Activated naive CD8-positive, alpha-beta T cell treated with anti-CD3 and anti-CD28 coated beads, Interleukin-2, amount 10 ng/mL, durations not matched to agents 7 days and 5 days (primary cell): Measurements from ENCODE around the gene ERN1. TPM values are rescaled to one million over a fixed set of nuclear protein-coding genes. Genes with fewer than 3 reads are reported as not detected.

Experiments used
- ATAC-seq: fragments of 150-1000 bp; cut with Tn5 transposase; one replicate; pipeline ENCODE4 v1.10.0; 2021; ENCODE audit warnings: low read depth, moderate library complexity
- POLR2A ChIA-PET: fragments of 350-600 bp; sonication (Branson Sonifier 250); formaldehyde crosslinking; loops from one replicate; lab custom pipeline; 2021; ENCODE audit warnings: antibody characterized with exemption; lab: Charles Lee
- DNase-seq: peaks from one replicate; pipeline ENCODE4 v3.0.0; 2021
- H3K27ac Mint-ChIP-seq: one replicate; pipeline ENCODE4 v1.8.0; 2022; ENCODE audit warnings: mild to moderate bottlenecking, mixed read lengths
- H3K27me3 Mint-ChIP-seq: one replicate; pipeline ENCODE4 v1.8.0; 2022; ENCODE audit warnings: mild to moderate bottlenecking, moderate library complexity, mixed read lengths
- H3K36me3 Mint-ChIP-seq: one replicate; pipeline ENCODE4 v1.8.0; 2021; ENCODE audit warnings: mild to moderate bottlenecking, mixed read lengths
- H3K4me1 Mint-ChIP-seq: one replicate; pipeline ENCODE4 v1.8.0; 2021; ENCODE audit warnings: mixed read lengths
- H3K4me3 Mint-ChIP-seq: one replicate; pipeline ENCODE4 v1.8.0; 2022; ENCODE audit warnings: mild to moderate bottlenecking, moderate library complexity, mixed read lengths
- H3K9me3 Mint-ChIP-seq: one replicate; pipeline ENCODE4 v1.8.0; 2021; ENCODE audit warnings: mixed read lengths
- total RNA-seq, 2 experiments: library from RNA; stranded (reverse); gene quantifications; one replicate each; pipeline ENCODE4 v1.2.3, GENCODE V29; 2021

ERN1 gene
- total RNA-seq, 2 experiments from 2014 or later: 38.6 to 45.3 TPM

GRCh38 chr17:64145751-64146417 is 15.9 kb upstream of the ERN1 start:
- Mint-ChIP-seq H3K36me3 (peaks cover 23% of the 10 kb centered on the region), H3K27me3 (no peaks in the 10 kb centered on the region)
- peak; percentile 86 for DNase-seq

DNA sequence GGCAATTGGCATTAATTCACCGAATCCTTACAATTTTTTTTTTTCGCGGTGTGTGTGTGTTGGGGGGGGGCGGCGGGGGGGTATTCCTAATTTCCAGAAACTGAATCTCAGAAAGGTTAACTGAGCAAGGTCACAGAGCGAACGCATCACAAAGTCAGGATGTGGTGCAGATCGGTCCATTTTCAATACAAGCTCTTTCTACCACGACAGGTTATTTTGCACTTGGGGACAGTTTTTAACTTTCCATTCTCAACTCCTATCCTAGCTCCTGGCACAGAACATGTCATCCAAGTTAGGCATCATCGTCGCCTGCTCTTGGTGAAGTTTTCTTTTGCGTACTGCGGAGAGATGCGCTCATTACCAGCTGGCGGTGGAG is 15.4 kb upstream of the ERN1 start:
- Mint-ChIP-seq H3K27ac (no peak overlapping the region), H3K4me1 (peaks cover 25% of the 10 kb centered on the region), H3K4me3 (no peak overlapping the region), H3K36me3 (peaks cover 21% of the 10 kb centered on the region), H3K27me3 (no peaks in the 10 kb centered on the region), H3K9me3 (no peaks in the 10 kb centered on the region)
- POLR2A ChIA-PET: interaction anchor here (0.6 to 3.8 kb wide), 29 partner anchors 8 to 564 kb away, joined by 3 to 54 read pairs (median 4); partner anchors contain the start of genes CCDC47, CD79B, CEP95 and DDX42
- ATAC-seq (peak; percentile 18), DNase-seq (no peak)

More at GRCh38 chr17:64145751-64146417, 15.9 kb upstream of the ERN1 start:
- Mint-ChIP-seq H3K4me3 (no peak overlapping the region), H3K27ac (no peak overlapping the region), H3K9me3 (no peaks in the 10 kb centered on the region), H3K4me1 (peaks cover 25% of the 10 kb centered on the region)
- POLR2A ChIA-PET: interaction anchor here (0.6 to 3.8 kb wide), 38 partner anchors 8 to 568 kb away, joined by 3 to 54 read pairs (median 4); partner anchors contain the start of genes CCDC47, CD79B, CEP95 and DDX42
- peak; percentile 97 for ATAC-seq

GRCh38 chr17:64139542-64139941 is 9.6 kb upstream of the ERN1 start:
- no peaks in the 10 kb centered on the region for H3K4me1 Mint-ChIP-seq
- no peaks in the 10 kb centered on the region for H3K36me3 Mint-ChIP-seq
- ATAC-seq: no peak
- H3K9me3 Mint-ChIP-seq: no peaks in the 10 kb centered on the region
- no peaks in the 10 kb centered on the region for H3K27me3 Mint-ChIP-seq
- H3K27ac Mint-ChIP-seq: no peak overlapping the region
- no peak for DNase-seq
- no peak overlapping the region for H3K4me3 Mint-ChIP-seq
- POLR2A ChIA-PET: no interaction called here

- no peak for ATAC-seq
- POLR2A ChIA-PET: no interaction called here
- DNase-seq: no peak
- Mint-ChIP-seq H3K36me3 (no peaks in the 10 kb centered on the region), H3K4me1 (peaks cover 2% of the 10 kb centered on the region), H3K27ac (no peak overlapping the region), H3K9me3 (no peaks in the 10 kb centered on the region), H3K4me3 (no peak overlapping the region), H3K27me3 (no peaks in the 10 kb centered on the region)
Observed at GRCh38 chr17:64138441-64138840, 8.5 kb upstream of the ERN1 start.

DNA sequence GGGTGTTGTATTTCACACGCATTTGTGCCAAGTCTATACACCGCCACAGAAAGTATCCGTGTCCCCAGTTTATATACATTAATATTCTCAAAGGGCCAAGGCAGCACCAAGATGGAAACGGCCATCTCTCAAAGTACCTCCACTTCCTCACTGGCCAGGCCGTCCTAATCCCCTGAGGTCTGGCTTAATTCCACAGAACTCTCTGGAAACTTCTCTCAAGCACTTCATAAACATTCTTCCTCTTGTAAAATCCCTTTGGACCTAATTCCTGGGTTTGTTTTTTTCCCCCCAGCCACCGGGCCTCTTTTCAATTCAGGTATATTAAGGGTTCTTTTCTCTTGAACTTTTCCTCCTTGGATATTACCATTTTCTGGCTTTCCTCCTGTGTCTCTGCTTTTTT is 5.1 kb upstream of the ERN1 start:
- POLR2A ChIA-PET: interaction anchor here (2.2 kb wide), 1 partner anchor 109 kb away, joined by 12 read pairs; no protein-coding TSS in a partner anchor
- ATAC-seq: no peak
- H3K27ac Mint-ChIP-seq: no peak overlapping the region
- H3K36me3 Mint-ChIP-seq: no peaks in the 10 kb centered on the region
- DNase-seq: no peak
- no peaks in the 10 kb centered on the region for H3K27me3 Mint-ChIP-seq
- no peak overlapping the region for H3K4me3 Mint-ChIP-seq
- peaks cover 7% of the 10 kb centered on the region for H3K4me1 Mint-ChIP-seq
- no peaks in the 10 kb centered on the region for H3K9me3 Mint-ChIP-seq

GRCh38 chr17:64134216-64134970 is 4.4 kb upstream of the ERN1 start:
- Mint-ChIP-seq H3K4me3 (no peak overlapping the region), H3K9me3 (no peaks in the 10 kb centered on the region), H3K4me1 (peaks cover 7% of the 10 kb centered on the region), H3K27me3 (no peaks in the 10 kb centered on the region), H3K36me3 (no peaks in the 10 kb centered on the region), H3K27ac (no peak overlapping the region)
- DNase-seq (no peak), ATAC-seq (no peak)
- POLR2A ChIA-PET: interaction anchor here (0.6 to 2.2 kb wide), 7 partner anchors 11 to 222 kb away, joined by 3 to 17 read pairs (median 6); no protein-coding TSS in a partner anchor

DNA sequence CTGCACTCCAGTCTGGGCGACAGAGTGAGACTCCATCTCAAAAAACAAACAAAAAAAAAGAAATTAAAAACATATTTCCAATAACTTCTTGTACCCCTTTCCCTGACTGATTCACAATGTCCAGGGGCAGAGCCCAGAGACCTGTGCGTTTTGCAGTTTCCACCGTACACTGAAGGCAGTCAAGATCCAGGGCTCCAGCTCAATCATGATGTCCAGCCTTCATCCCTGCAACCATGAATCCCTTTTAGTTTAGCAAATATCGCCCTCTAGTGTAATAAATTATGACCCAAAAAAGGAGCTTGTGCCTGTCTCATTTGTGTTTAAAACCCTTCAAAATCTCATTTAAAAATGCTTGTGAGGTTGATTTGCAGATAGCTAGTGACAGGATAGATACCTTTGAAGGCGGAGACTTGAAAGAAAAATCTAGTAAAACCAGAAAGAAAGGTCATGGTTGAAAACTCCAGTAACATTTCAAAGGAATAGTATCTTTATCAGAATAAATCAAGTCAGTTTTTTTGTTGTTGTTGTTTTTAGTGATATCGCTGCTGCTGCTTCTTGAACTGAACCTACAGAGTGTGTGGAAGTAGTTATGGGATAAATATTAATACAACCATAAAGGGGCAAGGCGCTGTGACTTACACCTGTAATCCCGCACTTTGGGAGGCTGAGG is 3.7 kb upstream of the ERN1 start:
- H3K9me3 Mint-ChIP-seq: no peaks in the 10 kb centered on the region
- H3K4me3 Mint-ChIP-seq: no peak overlapping the region
- no peak overlapping the region for H3K27ac Mint-ChIP-seq
- H3K4me1 Mint-ChIP-seq: peaks cover 12% of the 10 kb centered on the region
- DNase-seq (no peak), ATAC-seq (no peak)
- POLR2A ChIA-PET: interaction anchor here (0.6 to 2.2 kb wide), 7 partner anchors 12 to 221 kb away, joined by 3 to 17 read pairs (median 6); no protein-coding TSS in a partner anchor
- peaks cover 3% of the 10 kb centered on the region for H3K27me3 Mint-ChIP-seq
- H3K36me3 Mint-ChIP-seq: no peaks in the 10 kb centered on the region

- H3K4me1 Mint-ChIP-seq: peaks cover 16% of the 10 kb centered on the region
- no peaks in the 10 kb centered on the region for H3K9me3 Mint-ChIP-seq
- H3K27ac Mint-ChIP-seq: no peak overlapping the region
- no peak overlapping the region for H3K4me3 Mint-ChIP-seq
- no peaks in the 10 kb centered on the region for H3K36me3 Mint-ChIP-seq
- POLR2A ChIA-PET: interaction anchor here (1.5 to 4.4 kb wide), 3 partner anchors 14 to 112 kb away, joined by 6 to 54 read pairs (median 7); partner anchors contain the start of gene ICAM2
- peaks cover 3% of the 10 kb centered on the region for H3K27me3 Mint-ChIP-seq
- ATAC-seq (no peak), DNase-seq (no peak)
Observed at GRCh38 chr17:64131606-64132270, 1.8 kb upstream of the ERN1 start.

GRCh38 chr17:64130559-64131001 is 636 bp upstream of the ERN1 start:
- H3K27ac Mint-ChIP-seq: peak overlapping the region; percentile 89
- H3K4me1 Mint-ChIP-seq: peaks cover 17% of the 10 kb centered on the region
- DNase-seq (no peak), ATAC-seq (peak; percentile 41)
- peak overlapping the region; percentile 83 for H3K4me3 Mint-ChIP-seq
- no peaks in the 10 kb centered on the region for H3K36me3 Mint-ChIP-seq
- POLR2A ChIA-PET: interaction anchor here (1.2 to 4.4 kb wide), 9 partner anchors 9 to 132 kb away, joined by 3 to 54 read pairs (median 7); partner anchors contain the start of gene ICAM2
- H3K9me3 Mint-ChIP-seq: no peaks in the 10 kb centered on the region
- H3K27me3 Mint-ChIP-seq: peaks cover 3% of the 10 kb centered on the region

DNA sequence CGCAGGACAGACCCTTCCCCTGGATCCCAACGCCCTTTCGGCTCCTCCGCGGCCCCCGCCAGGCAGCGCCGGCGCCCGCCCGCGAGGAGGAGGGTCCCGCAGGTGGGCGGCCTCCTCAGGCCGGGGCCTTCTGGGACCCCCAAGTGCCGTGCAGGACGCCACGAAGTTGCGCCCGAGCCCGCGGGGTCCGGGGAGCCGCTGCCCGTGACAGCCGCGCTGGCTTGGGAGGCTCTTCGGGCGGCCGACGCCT is 504 bp downstream of the ERN1 start:
- no peak overlapping the region for H3K27ac Mint-ChIP-seq
- POLR2A ChIA-PET: interaction anchor here (0.9 to 4.4 kb wide), 9 partner anchors 8 to 109 kb away, joined by 4 to 54 read pairs (median 7); partner anchors contain the start of gene ICAM2
- H3K4me1 Mint-ChIP-seq: peaks cover 17% of the 10 kb centered on the region
- ATAC-seq (no peak), DNase-seq (no peak)
- H3K9me3 Mint-ChIP-seq: no peaks in the 10 kb centered on the region
- peaks cover 3% of the 10 kb centered on the region for H3K36me3 Mint-ChIP-seq
- peaks cover 3% of the 10 kb centered on the region for H3K27me3 Mint-ChIP-seq
- H3K4me3 Mint-ChIP-seq: peak overlapping the region; percentile 88

GRCh38 chr17:64128787-64129514 is 993 bp downstream of the ERN1 start:
- Mint-ChIP-seq H3K4me1 (peaks cover 17% of the 10 kb centered on the region), H3K4me3 (peak overlapping the region; percentile 88), H3K27ac (peak overlapping the region; percentile 88), H3K36me3 (peaks cover 6% of the 10 kb centered on the region), H3K9me3 (no peaks in the 10 kb centered on the region), H3K27me3 (peaks cover 3% of the 10 kb centered on the region)
- POLR2A ChIA-PET: interaction anchor here (0.9 to 4.4 kb wide), 8 partner anchors 7 to 109 kb away, joined by 4 to 54 read pairs (median 10); partner anchors contain the start of gene ICAM2
- no peak for DNase-seq
- ATAC-seq: no peak

DNA sequence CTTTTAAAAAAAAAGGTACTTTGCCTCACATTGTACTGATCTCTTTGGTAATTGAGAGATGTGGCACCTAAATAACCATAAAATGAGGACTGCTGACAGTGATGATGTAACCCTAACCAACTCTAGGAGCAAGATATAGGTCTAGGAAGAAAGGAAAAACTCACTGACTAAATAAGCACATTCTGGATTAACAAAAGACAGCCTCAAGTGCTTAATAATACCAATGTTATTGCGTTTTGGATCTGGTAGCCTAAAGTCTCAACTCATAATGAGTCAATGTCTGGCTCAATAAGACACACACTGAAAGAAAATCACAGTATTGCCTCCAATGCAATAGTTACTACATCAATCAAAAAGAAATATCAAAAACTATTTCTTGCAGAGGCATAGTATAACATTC is 3.0 kb downstream of the ERN1 start:
- Mint-ChIP-seq H3K27ac (no peak overlapping the region), H3K4me1 (peaks cover 15% of the 10 kb centered on the region)
- POLR2A ChIA-PET: interaction anchor here (0.7 kb wide), 1 partner anchor 569 kb away, joined by 3 read pairs; no protein-coding TSS in a partner anchor

More for the DNA sequence above, 3.0 kb downstream of the ERN1 start:
- no peak overlapping the region for H3K4me3 Mint-ChIP-seq
- H3K9me3 Mint-ChIP-seq: no peaks in the 10 kb centered on the region
- peaks cover 3% of the 10 kb centered on the region for H3K27me3 Mint-ChIP-seq
- no peak for DNase-seq
- peaks cover 12% of the 10 kb centered on the region for H3K36me3 Mint-ChIP-seq
- ATAC-seq: no peak
